Neural cell (in vitro differentiated cells): ENCODE results near the gene MRPS27. TPM values are rescaled to one million over a fixed set of nuclear protein-coding genes. Genes with fewer than 3 reads are reported as not detected.

Source experiments
- H2AFZ ChIP-seq: fragments of 200-600, 300-800 bp; sonication (generic), shearing (Covaris generic); 2 replicates; pipeline ENCODE4 v1.6.0; 2014; ENCODE audit warnings: low read depth, mild to moderate bottlenecking, antibody characterized with exemption, low read length, moderate library complexity
- H3F3A ChIP-seq: fragments of 200-600 bp; shearing (Covaris generic); 2 replicates; pipeline ENCODE4 v1.6.1; 2016; ENCODE audit warnings: mild to moderate bottlenecking, moderate library complexity, mixed read lengths, antibody characterized with exemption, low read length; ENCODE audit not compliant: insufficient read depth, poor library complexity, severe bottlenecking
- H3K27ac ChIP-seq: fragments of 200-600, 300-800 bp; sonication (generic), shearing (Covaris generic); 2 replicates; pipeline ENCODE4 v1.5.1; 2014; ENCODE audit warnings: mild to moderate bottlenecking, low read length, moderate library complexity
- H3K27me3 ChIP-seq: fragments of 300-800, 200-600 bp; sonication (generic), shearing (Covaris generic); 2 replicates; pipeline ENCODE4 v1.6.0; 2014; ENCODE audit warnings: mild to moderate bottlenecking, low read depth, low read length, moderate library complexity; ENCODE audit not compliant: insufficient read depth
- H3K36me3 ChIP-seq: fragments of 300-800, 200-600 bp; sonication (generic), shearing (Covaris generic); 2 replicates; pipeline ENCODE4 v1.5.1; 2014; ENCODE audit warnings: mild to moderate bottlenecking, antibody characterized with exemption, low read length, moderate library complexity; ENCODE audit not compliant: insufficient read depth
- H3K4me2 ChIP-seq: fragments of 300-800, 200-600 bp; sonication (generic), shearing (Covaris generic); 2 replicates; pipeline ENCODE4 v1.6.0; 2014; ENCODE audit warnings: mild to moderate bottlenecking, low read length
- H3K4me3 ChIP-seq: fragments of 300-800, 200-600 bp; sonication (generic), shearing (Covaris generic); 2 replicates; pipeline ENCODE4 v1.5.1; 2014; ENCODE audit warnings: mild to moderate bottlenecking, low read length, moderate library complexity
- H3K79me2 ChIP-seq: fragments of 200-600 bp; shearing (Covaris generic); replicated peaks from 2 replicates; pipeline ENCODE4 v1.6.0; 2014; ENCODE audit warnings: mild to moderate bottlenecking, low read length, moderate library complexity; ENCODE audit not compliant: insufficient read depth
- H3K9ac ChIP-seq: fragments of 300-800, 200-600 bp; sonication (generic), shearing (Covaris generic); 2 replicates; pipeline ENCODE4 v1.6.1; 2016; ENCODE audit warnings: mild to moderate bottlenecking, low read length, mixed read lengths
- H3K9me2 ChIP-seq: fragments of 200-600 bp; shearing (Covaris generic); 2 replicates; pipeline ENCODE4 v1.6.1; 2016; ENCODE audit warnings: mild to moderate bottlenecking, low read length, mixed read lengths; ENCODE audit not compliant: insufficient read depth
- H3K9me3 ChIP-seq: fragments of 200-600, 300-800 bp; sonication (generic), shearing (Covaris generic); 2 replicates; pipeline ENCODE4 v1.6.1; 2016; ENCODE audit warnings: mild to moderate bottlenecking, mixed run types, low read length, moderate library complexity, mixed read lengths
- H4K20me1 ChIP-seq: fragments of 200-600 bp; shearing (Covaris generic); 2 replicates; pipeline ENCODE4 v1.6.1; 2016; ENCODE audit warnings: mild to moderate bottlenecking, mixed run types; ENCODE audit not compliant: insufficient read depth
- EP300 ChIP-seq: fragments of 450-650 bp; conservative IDR thresholded peaks from 2 replicates; pipeline ENCODE4 v1.6.1; 2014; ENCODE audit warnings: antibody characterized with exemption, mild to moderate bottlenecking, moderate library complexity; ENCODE audit not compliant: poor library complexity, severe bottlenecking
- EZH2 ChIP-seq: fragments of 200-600, 300-800 bp; shearing (Covaris generic), sonication (generic); IDR thresholded peaks from 2 replicates; pipeline ENCODE4 v1.6.1; 2014; ENCODE audit warnings: antibody characterized with exemption, low read length, borderline replicate concordance, mild to moderate bottlenecking; ENCODE audit not compliant: insufficient read depth, poor library complexity, severe bottlenecking
- MXI1 ChIP-seq: fragments of 450-650 bp; conservative IDR thresholded peaks from 2 replicates; pipeline ENCODE4 v1.6.1; 2014; ENCODE audit warnings: antibody characterized with exemption, mild to moderate bottlenecking; ENCODE audit not compliant: poor library complexity, severe bottlenecking
- POLR2AphosphoS5 ChIP-seq: IDR thresholded peaks from 2 replicates; pipeline ENCODE4 v1.6.1; 2012
- RAD21 ChIP-seq: fragments of 450-650 bp; conservative IDR thresholded peaks from 2 replicates; pipeline ENCODE4 v1.6.1; 2014; ENCODE audit warnings: antibody characterized with exemption, mild to moderate bottlenecking, moderate library complexity
- SMC3 ChIP-seq: fragments of 450-650 bp; conservative IDR thresholded peaks from 2 replicates; pipeline ENCODE4 v1.6.1; 2014; ENCODE audit warnings: antibody characterized with exemption, mild to moderate bottlenecking, moderate library complexity; ENCODE audit not compliant: poor library complexity
- TAF1 ChIP-seq: IDR thresholded peaks from 2 replicates; pipeline ENCODE4 v1.6.1; 2012; ENCODE audit warnings: low read depth
- polyA plus RNA-seq: library from polyadenylated mRNA; depleted of rRNA; stranded (reverse); fragments of >200 nt; gene quantifications from 2 replicates; pipeline ENCODE4 v1.2.3, GENCODE V29; 2014
- TF ChIP-seq, protein P1 (sequence below): IDR thresholded peaks from 2 replicates; pipeline ENCODE4 v1.6.1; 2012; ENCODE audit warnings: borderline replicate concordance
- TF ChIP-seq, protein P2 (sequence below): fragments of 450-650 bp; IDR thresholded peaks from 2 replicates; pipeline ENCODE4 v1.5.1; 2014; ENCODE audit warnings: antibody characterized with exemption, mild to moderate bottlenecking, moderate library complexity; ENCODE audit not compliant: poor library complexity, severe bottlenecking

MRPS27 gene
- polyA plus RNA-seq, 1 donor from 2014 or later = 36.7 TPM

DNA sequence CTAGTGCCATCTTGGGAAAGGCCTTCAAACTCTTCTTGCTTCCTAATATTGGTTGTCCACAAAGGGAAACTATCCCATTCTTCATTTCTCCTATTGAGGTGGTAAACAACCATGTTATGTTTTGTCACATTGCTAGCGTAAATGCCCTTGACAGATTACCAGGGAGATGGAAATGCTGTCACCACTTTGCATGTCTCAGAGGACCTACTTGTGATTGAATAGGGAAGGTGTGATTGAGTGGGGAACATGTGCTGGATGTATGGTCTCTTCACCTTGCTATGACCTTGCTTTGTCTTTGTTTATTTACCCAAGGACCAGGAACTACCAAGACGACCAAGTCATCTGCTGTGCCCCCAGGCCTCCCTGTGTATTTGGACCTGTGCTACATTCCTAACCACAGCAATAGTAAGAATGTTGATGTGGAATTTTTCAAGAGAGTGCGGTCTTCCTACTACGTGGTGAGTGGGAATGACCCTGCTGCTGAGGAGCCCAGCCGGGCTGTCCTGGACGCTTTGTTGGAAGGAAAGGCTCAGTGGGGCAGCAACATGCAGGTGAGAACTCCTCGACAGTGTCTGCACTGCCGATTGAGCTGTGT, 116.7 kb downstream of the MRPS27 start:
- Histone ChIP-seq H3K36me3 (peaks cover 71% of the 10 kb centered on the region), H3K4me3 (peak overlapping the region; percentile 36), H2AFZ (no peak overlapping the region), H3K27ac (peak overlapping the region; percentile 5), H3K4me2 (no peak overlapping the region), H4K20me1 (peaks cover 75% of the 10 kb centered on the region), H3K9me3 (no peaks in the 10 kb centered on the region), H3K9me2 (no peaks in the 10 kb centered on the region), H3K27me3 (no peaks in the 10 kb centered on the region), H3K79me2 (peaks cover 95% of the 10 kb centered on the region), H3F3A (peaks cover 12% of the 10 kb centered on the region), H3K9ac (no peak overlapping the region)
- no peak for TF ChIP-seq RAD21
- TF ChIP-seq, protein P1, sequence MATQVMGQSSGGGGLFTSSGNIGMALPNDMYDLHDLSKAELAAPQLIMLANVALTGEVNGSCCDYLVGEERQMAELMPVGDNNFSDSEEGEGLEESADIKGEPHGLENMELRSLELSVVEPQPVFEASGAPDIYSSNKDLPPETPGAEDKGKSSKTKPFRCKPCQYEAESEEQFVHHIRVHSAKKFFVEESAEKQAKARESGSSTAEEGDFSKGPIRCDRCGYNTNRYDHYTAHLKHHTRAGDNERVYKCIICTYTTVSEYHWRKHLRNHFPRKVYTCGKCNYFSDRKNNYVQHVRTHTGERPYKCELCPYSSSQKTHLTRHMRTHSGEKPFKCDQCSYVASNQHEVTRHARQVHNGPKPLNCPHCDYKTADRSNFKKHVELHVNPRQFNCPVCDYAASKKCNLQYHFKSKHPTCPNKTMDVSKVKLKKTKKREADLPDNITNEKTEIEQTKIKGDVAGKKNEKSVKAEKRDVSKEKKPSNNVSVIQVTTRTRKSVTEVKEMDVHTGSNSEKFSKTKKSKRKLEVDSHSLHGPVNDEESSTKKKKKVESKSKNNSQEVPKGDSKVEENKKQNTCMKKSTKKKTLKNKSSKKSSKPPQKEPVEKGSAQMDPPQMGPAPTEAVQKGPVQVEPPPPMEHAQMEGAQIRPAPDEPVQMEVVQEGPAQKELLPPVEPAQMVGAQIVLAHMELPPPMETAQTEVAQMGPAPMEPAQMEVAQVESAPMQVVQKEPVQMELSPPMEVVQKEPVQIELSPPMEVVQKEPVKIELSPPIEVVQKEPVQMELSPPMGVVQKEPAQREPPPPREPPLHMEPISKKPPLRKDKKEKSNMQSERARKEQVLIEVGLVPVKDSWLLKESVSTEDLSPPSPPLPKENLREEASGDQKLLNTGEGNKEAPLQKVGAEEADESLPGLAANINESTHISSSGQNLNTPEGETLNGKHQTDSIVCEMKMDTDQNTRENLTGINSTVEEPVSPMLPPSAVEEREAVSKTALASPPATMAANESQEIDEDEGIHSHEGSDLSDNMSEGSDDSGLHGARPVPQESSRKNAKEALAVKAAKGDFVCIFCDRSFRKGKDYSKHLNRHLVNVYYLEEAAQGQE = no peak
- TF ChIP-seq POLR2AphosphoS5 = peak; percentile 53
- no peak for TF ChIP-seq SMC3
- peak; percentile 58 for TF ChIP-seq MXI1
- TF ChIP-seq, protein P2, sequence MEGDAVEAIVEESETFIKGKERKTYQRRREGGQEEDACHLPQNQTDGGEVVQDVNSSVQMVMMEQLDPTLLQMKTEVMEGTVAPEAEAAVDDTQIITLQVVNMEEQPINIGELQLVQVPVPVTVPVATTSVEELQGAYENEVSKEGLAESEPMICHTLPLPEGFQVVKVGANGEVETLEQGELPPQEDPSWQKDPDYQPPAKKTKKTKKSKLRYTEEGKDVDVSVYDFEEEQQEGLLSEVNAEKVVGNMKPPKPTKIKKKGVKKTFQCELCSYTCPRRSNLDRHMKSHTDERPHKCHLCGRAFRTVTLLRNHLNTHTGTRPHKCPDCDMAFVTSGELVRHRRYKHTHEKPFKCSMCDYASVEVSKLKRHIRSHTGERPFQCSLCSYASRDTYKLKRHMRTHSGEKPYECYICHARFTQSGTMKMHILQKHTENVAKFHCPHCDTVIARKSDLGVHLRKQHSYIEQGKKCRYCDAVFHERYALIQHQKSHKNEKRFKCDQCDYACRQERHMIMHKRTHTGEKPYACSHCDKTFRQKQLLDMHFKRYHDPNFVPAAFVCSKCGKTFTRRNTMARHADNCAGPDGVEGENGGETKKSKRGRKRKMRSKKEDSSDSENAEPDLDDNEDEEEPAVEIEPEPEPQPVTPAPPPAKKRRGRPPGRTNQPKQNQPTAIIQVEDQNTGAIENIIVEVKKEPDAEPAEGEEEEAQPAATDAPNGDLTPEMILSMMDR = no peak
- TF ChIP-seq EP300 = peak; percentile 21
- TF ChIP-seq EZH2 = no peak

GRCh38 chr5:72202331-72202825, 117.7 kb downstream of the MRPS27 start:
- Histone ChIP-seq H4K20me1 (peaks cover 85% of the 10 kb centered on the region), H3K79me2 (peaks cover 97% of the 10 kb centered on the region), H3K27ac (no peak overlapping the region), H3K4me2 (no peak overlapping the region), H3F3A (peaks cover 12% of the 10 kb centered on the region), H3K36me3 (peaks cover 74% of the 10 kb centered on the region), H3K9me2 (no peaks in the 10 kb centered on the region), H3K27me3 (no peaks in the 10 kb centered on the region), H3K9me3 (no peaks in the 10 kb centered on the region), H3K9ac (no peak overlapping the region), H3K4me3 (peak overlapping the region; percentile 36), H2AFZ (no peak overlapping the region)
- TF ChIP-seq SMC3 (no peak), MXI1 (no peak), TAF1 (no peak), POLR2AphosphoS5 (no peak), EZH2 (no peak), RAD21 (no peak), EP300 (no peak)
- TF ChIP-seq, protein P1 = no peak
- TF ChIP-seq, protein P2 = no peak
